Stimulated activated CD8-positive, alpha-beta memory T cell treated with anti-CD3 and anti-CD28 coated beads, Interleukin-2, amount 100 ng/mL, for 1 hour (primary cell): ENCODE results near the gene ARFGAP1.
"Not testable (repeated sequence)": the region's sequence is repeated elsewhere in the genome, so short reads cannot be mapped to it uniquely, and the experiment has no call there.

Experiments
- DNase-seq, 2 donors: peaks; one replicate each; pipeline ENCODE4 v3.0.0-alpha.2; 2020; ENCODE audit warnings: low read depth in 2 of 2

The ARFGAP1 gene

GRCh38 chr20:63290677-63291472 lies 18.3 kb downstream of the ARFGAP1 start:
- peak; percentile 15 to 29 for DNase-seq

- no peak for DNase-seq
Measured at GRCh38 chr20:63291811-63292210, 19.2 kb downstream of the ARFGAP1 start.

- DNase-seq, result no peak
Measured at GRCh38 chr20:63292292-63292701, 19.7 kb downstream of the ARFGAP1 start.

- no peak for DNase-seq
Measured at GRCh38 chr20:63292904-63293303, 20.3 kb downstream of the ARFGAP1 start, which contains the start of gene COL20A1. Gene COL20A1 (plus strand): TSS chr20:63293186. CDS start chr20:63295108, 1,922 bp downstream.

- no peak for DNase-seq
Measured at GRCh38 chr20:63293456-63293855, 20.8 kb downstream of the ARFGAP1 start.

GRCh38 chr20:63293871-63294535 lies 21.4 kb downstream of the ARFGAP1 start:
- DNase-seq, result no peak

GRCh38 chr20:63294536-63294900 lies 21.9 kb downstream of the ARFGAP1 start:
- no peak for DNase-seq

- no peak for DNase-seq
Measured at GRCh38 chr20:63295018-63295417, 22.4 kb downstream of the ARFGAP1 start.

GRCh38 chr20:63295422-63295821 lies 22.8 kb downstream of the ARFGAP1 start:
- DNase-seq, result no peak

GRCh38 chr20:63295846-63296245 lies 23.2 kb downstream of the ARFGAP1 start:
- DNase-seq, result no peak

GRCh38 chr20:63296531-63297299 lies 24.1 kb downstream of the ARFGAP1 start:
- DNase-seq, result no peak

- no peak for DNase-seq
Measured at GRCh38 chr20:63297371-63297781, 24.8 kb downstream of the ARFGAP1 start.

- no peak for DNase-seq
Measured at GRCh38 chr20:63297796-63298572, 25.4 kb downstream of the ARFGAP1 start.

GRCh38 chr20:63298731-63299312 lies 26.2 kb downstream of the ARFGAP1 start:
- DNase-seq, result no peak

GRCh38 chr20:63301671-63302070 lies 29.1 kb downstream of the ARFGAP1 start:
- DNase-seq, result no peak

GRCh38 chr20:63303095-63303666 lies 30.6 kb downstream of the ARFGAP1 start:
- no peak for DNase-seq

- no peak for DNase-seq
Measured at GRCh38 chr20:63305393-63305792, 32.8 kb downstream of the ARFGAP1 start.

GRCh38 chr20:63305933-63306672 lies 33.5 kb downstream of the ARFGAP1 start:
- DNase-seq, result not testable (repeated sequence)

- DNase-seq, result no peak
Measured at GRCh38 chr20:63306673-63307537, 34.3 kb downstream of the ARFGAP1 start.
